GM12878 (cell line): ENCODE data around the gene GALNTL6. TPM values are rescaled to one million over a fixed set of nuclear protein-coding genes. Genes with fewer than 3 reads are reported as not detected.

ENCODE experiments used
- ATAC-seq: fragments of 200-7000 bp; cut with Tn5 transposase; 3 replicates; pipeline ENCODE4 v1.9.1; 2020; ENCODE audit warnings: mild to moderate bottlenecking, moderate library complexity
- BruUV-seq: library from RNA; stranded (reverse); fragments of 400-500 nt; replicated peaks from 2 replicates; lab custom pipeline; 2021; lab: Mats Ljungman, UMichigan
- CTCF ChIA-PET: fragments of 300-600 bp; sonication (Branson Sonifier 250); formaldehyde crosslinking; extraction: SDS; loops from one replicate; lab custom pipeline; 2021; ENCODE audit warnings: inconsistent platforms; lab: Yijun Ruan, JAX
- POLR2A ChIA-PET: fragments of 350-600 bp; formaldehyde crosslinking; extraction: SDS; loops from one replicate; lab custom pipeline; 2021; ENCODE audit warnings: inconsistent platforms; lab: Charles Lee
- RAD21 ChIA-PET: fragments of 300-600 bp; sonication (Branson Sonifier 250); formaldehyde crosslinking; loops from one replicate; lab custom pipeline; 2023; ENCODE audit warnings: antibody characterized with exemption; ENCODE audit not compliant: unreplicated experiment; lab: Charles Lee
- SMC1A ChIA-PET: fragments of 300-600 bp; sonication (Branson Sonifier 250); formaldehyde crosslinking; loops from one replicate; lab custom pipeline; 2023; ENCODE audit not compliant: unreplicated experiment, uncharacterized antibody; lab: Charles Lee
- DNase-seq: peaks from one replicate; pipeline ENCODE4 v3.0.0-alpha.2; 2011; ENCODE audit warnings: low read depth, low spot score
- FAIRE-seq: peaks from 3 replicates; lab custom pipeline; 2011; peaks lifted over from hg19 to GRCh38; lab: Jason Lieb, UNC
- H2AFZ ChIP-seq: 2 replicates; pipeline ENCODE4 v1.6.0; 2011; ENCODE audit warnings: low read depth, low read length, control low read depth; ENCODE audit not compliant: control insufficient read depth
- H3K27ac ChIP-seq: 2 replicates; pipeline ENCODE4 v1.5.1; 2011; ENCODE audit warnings: control low read depth; ENCODE audit not compliant: control insufficient read depth, insufficient read depth
- H3K27me3 ChIP-seq, 2 experiments: replicated peaks in 1 of 2; 2 replicates each; pipeline versions ENCODE4 v1.6.0 to v1.6.1; 2011; ENCODE audit warnings: low read length in 1 of 2; ENCODE audit not compliant: control insufficient read depth in 2 of 2, insufficient read depth in 2 of 2
- H3K36me3 ChIP-seq, 2 experiments: 2 replicates each; pipeline ENCODE4 v1.5.1; 2011; ENCODE audit warnings: low read length in 1 of 2; ENCODE audit not compliant: control insufficient read depth in 2 of 2, insufficient read depth in 2 of 2
- H3K4me1 ChIP-seq: 2 replicates; pipeline ENCODE4 v1.6.1; 2011; ENCODE audit warnings: mild to moderate bottlenecking, low read length, moderate library complexity, mixed read lengths; ENCODE audit not compliant: control insufficient read depth, insufficient read depth
- H3K4me2 ChIP-seq: 2 replicates; pipeline ENCODE4 v1.6.0; 2011; ENCODE audit warnings: control low read depth; ENCODE audit not compliant: control insufficient read depth, insufficient read depth
- H3K4me3 ChIP-seq: fragments of 200-600 bp; sonication (generic); 2 replicates; pipeline ENCODE4 v1.5.1; 2016
- H3K79me2 ChIP-seq: 2 replicates; pipeline ENCODE4 v1.6.0; 2011; ENCODE audit warnings: low read length; ENCODE audit not compliant: control insufficient read depth, insufficient read depth
- H3K9ac ChIP-seq: 2 replicates; pipeline ENCODE4 v1.8.0; 2011; ENCODE audit warnings: low read length, control low read depth, mixed read lengths; ENCODE audit not compliant: control insufficient read depth, insufficient read depth
- H3K9me3 ChIP-seq: replicated peaks from 3 replicates; pipeline ENCODE4 v1.5.1; 2011; ENCODE audit warnings: mild to moderate bottlenecking, low read length; ENCODE audit not compliant: control insufficient read depth, insufficient read depth
- H4K20me1 ChIP-seq: 2 replicates; pipeline ENCODE4 v1.6.0; 2011; ENCODE audit not compliant: control insufficient read depth, insufficient read depth
- NR2C1 ChIP-seq: fragments of 450-650 bp; IDR thresholded peaks from 2 replicates; pipeline ENCODE4 v1.6.1; 2017; ENCODE audit warnings: antibody characterized with exemption, mild to moderate bottlenecking, moderate library complexity
- REST ChIP-seq: IDR thresholded peaks from 2 replicates; pipeline ENCODE4 v1.6.1; 2012; ENCODE audit warnings: mild to moderate bottlenecking, low read depth, low read length
- SIN3A ChIP-seq: IDR thresholded peaks from 2 replicates; pipeline ENCODE4 v1.6.1; 2012; ENCODE audit warnings: low read depth, low read length, improper control_type of control experiment
- SPI1 ChIP-seq: IDR thresholded peaks from 2 replicates; pipeline ENCODE4 v1.6.1; 2011; ENCODE audit warnings: low read depth, mild to moderate bottlenecking, low read length, moderate library complexity, borderline replicate concordance; ENCODE audit not compliant: insufficient read depth
- WGBS: methylation state at CpG from one replicate; pipeline ENCODE4 v1.1.6; 2016; ENCODE audit warnings: low lambda C conversion rate; ENCODE audit not compliant: insufficient replicate concordance, insufficient coverage; ENCODE audit errors: missing lambda C conversion rate; 5-methylcytosine and 5-hydroxymethylcytosine counted together
- in situ Hi-C: fragments of 300-500 bp; cut with MboI; formaldehyde crosslinking; loops from 9 replicates; pipeline ENCODE4 v1.14.3; 2018; ENCODE audit warnings: mixed read lengths
- intact Hi-C: fragments of 100-400 bp; cut with micrococcal nuclease; formaldehyde crosslinking; loops from one replicate; pipeline ENCODE4 v1.14.2; 2022; ENCODE audit not compliant: unreplicated experiment
- polyA plus RNA-seq, 11 experiments: library from polyadenylated mRNA; depleted of rRNA in 4 of 11; unstranded in 6 of 11; stranded (reverse) in 5 of 11; fragments of >200 nt; fragmentation: Nextera tagmentation in 4 of 11; fragmentation: Illumina TruSeq in 1 of 11; extraction: Ambion mirVana in 4 of 11; extraction: Trizol in 1 of 11; gene quantifications; 1 replicate in 1 of 11; 2 replicates in 10 of 11; pipeline versions ENCODE4 v1.2.1 to v1.2.3, GENCODE V29; 2011 to 2016; ENCODE audit warnings: inconsistent platforms in 2 of 11, missing spikeins in 2 of 11, low read depth in 1 of 11
- total RNA-seq, 4 experiments: library from RNA; depleted of rRNA in 3 of 4; stranded (reverse); fragments of >200 nt in 3 of 4; fragmentation: Illumina TruSeq in 1 of 4; extraction: Trizol in 1 of 4; gene quantifications; 2 replicates each; pipeline versions ENCODE4 v1.2.1 to v1.2.3, GENCODE V29; 2013 to 2021

Gene GALNTL6
- total and polyA plus RNA-seq, 10 of the 15 experiments (the other 5 are each of a cell fraction or from before 2014, with no cell fraction given), result 0.01 to 0.29 TPM; not detected in 8

GRCh38 chr4:173039617-173040577 lies 1226.7 kb downstream of the GALNTL6 start:
- Histone ChIP-seq H3K4me1 (no peaks in the 10 kb centered on the region), H3K9me3 (no peaks in the 10 kb centered on the region), H3K4me2 (no peak overlapping the region), H3K9ac (no peak overlapping the region), H3K4me3 (no peak overlapping the region), H3K79me2 (no peaks in the 10 kb centered on the region), H3K27me3 (no peaks in the 10 kb centered on the region), H3K36me3 (no peaks in the 10 kb centered on the region), H3K27ac (no peak overlapping the region), H2AFZ (no peak overlapping the region; the same call in 1 of the 2 replicates), H4K20me1 (no peaks in the 10 kb centered on the region)
- ChIA-PET POLR2A (no interaction called here), CTCF (interaction anchor here (0.7 to 4.4 kb wide), 7 partner anchors 10 to 378 kb away, joined by 3 to 18 read pairs (median 4); no protein-coding TSS in a partner anchor), SMC1A (interaction anchor here (0.8 to 1.5 kb wide), 4 partner anchors 9 to 250 kb away, joined by 3 read pairs; no protein-coding TSS in a partner anchor), RAD21 (interaction anchor here (2.0 kb wide), 1 partner anchor 218 kb away, joined by 5 read pairs; no protein-coding TSS in a partner anchor)
- FAIRE-seq, result no peak
- DNase-seq, result no peak
- in situ Hi-C loops (no loop called here), intact Hi-C loops (no loop called here)
- WGBS, result 11% methylated on average over 5 of the region's 5 CpGs
- ATAC-seq, result no peak
- TF ChIP-seq NR2C1, result no peak
- no peak for TF ChIP-seq SPI1
- no peak for TF ChIP-seq REST
- TF ChIP-seq SIN3A, result no peak
- TF ChIP-seq, all 136 proteins: peak for 0
- no TSS peak for BruUV-seq
